GM19035 (cell line): ENCODE data around the gene SH3BP5L.

Source experiments
- ATAC-seq: cut with Tn5 transposase; IDR thresholded peaks from one replicate; pipeline ENCODE4 v1.9.1; 2021; ENCODE audit not compliant: unreplicated experiment

SH3BP5L gene

GRCh38 chr1:248825909-248826760 is at the start of gene SH3BP5L:
Gene SH3BP5L, minus strand, starts transcription at chr1:248825915. Its CDS starts 980 bp downstream, at chr1:248824935.
- peak; percentile 90 for ATAC-seq

- ATAC-seq = peak; percentile 66
Observed at GRCh38 chr1:248873993-248874533, 48.3 kb upstream of the SH3BP5L start.

GRCh38 chr1:248873409-248873992 is 47.8 kb upstream of the SH3BP5L start:
- peak; percentile 78 for ATAC-seq

- ATAC-seq = peak; percentile 32
Observed at GRCh38 chr1:248872752-248873408, 47.2 kb upstream of the SH3BP5L start.

- ATAC-seq = no peak
Observed at GRCh38 chr1:248871837-248872401, 46.2 kb upstream of the SH3BP5L start.

- ATAC-seq = peak; percentile 62
Observed at GRCh38 chr1:248862998-248863881, 37.5 kb upstream of the SH3BP5L start.

GRCh38 chr1:248862695-248862997 is 36.9 kb upstream of the SH3BP5L start:
- peak; percentile 7 for ATAC-seq

- ATAC-seq = no peak
Observed at GRCh38 chr1:248861616-248862015, 35.9 kb upstream of the SH3BP5L start.

- no peak for ATAC-seq
Observed at GRCh38 chr1:248860007-248860406, 34.3 kb upstream of the SH3BP5L start.

GRCh38 chr1:248858891-248859889 is 33.5 kb upstream of the SH3BP5L start, which contains the start of gene ZNF692:
Gene ZNF692, minus strand, starts transcription at chr1:248859085. Its CDS starts 776 bp downstream, at chr1:248858309.
- ATAC-seq = peak; percentile 79

- ATAC-seq = peak; percentile 47
Observed at GRCh38 chr1:248858096-248858890, 32.6 kb upstream of the SH3BP5L start.

- ATAC-seq = peak; percentile 2
Observed at GRCh38 chr1:248857749-248858095, 32.0 kb upstream of the SH3BP5L start.

- ATAC-seq = no peak
Observed at GRCh38 chr1:248857201-248857600, 31.5 kb upstream of the SH3BP5L start.

- no peak for ATAC-seq
Observed at GRCh38 chr1:248856176-248856575, 30.5 kb upstream of the SH3BP5L start.

- ATAC-seq = no peak
Observed at GRCh38 chr1:248855580-248855979, 29.9 kb upstream of the SH3BP5L start.

GRCh38 chr1:248853663-248854375 is 28.1 kb upstream of the SH3BP5L start:
- ATAC-seq = no peak

- ATAC-seq = no peak
Observed at GRCh38 chr1:248852481-248853405, 27.0 kb upstream of the SH3BP5L start.
